IPS-11a (cell line): ENCODE data around the gene RSU1.

Source experiments
- H3K4me3 ChIP-seq: one replicate; pipeline ENCODE4 v1.5.1; 2013; ENCODE audit warnings: low read depth, low read length, control low read depth

Gene RSU1

DNA sequence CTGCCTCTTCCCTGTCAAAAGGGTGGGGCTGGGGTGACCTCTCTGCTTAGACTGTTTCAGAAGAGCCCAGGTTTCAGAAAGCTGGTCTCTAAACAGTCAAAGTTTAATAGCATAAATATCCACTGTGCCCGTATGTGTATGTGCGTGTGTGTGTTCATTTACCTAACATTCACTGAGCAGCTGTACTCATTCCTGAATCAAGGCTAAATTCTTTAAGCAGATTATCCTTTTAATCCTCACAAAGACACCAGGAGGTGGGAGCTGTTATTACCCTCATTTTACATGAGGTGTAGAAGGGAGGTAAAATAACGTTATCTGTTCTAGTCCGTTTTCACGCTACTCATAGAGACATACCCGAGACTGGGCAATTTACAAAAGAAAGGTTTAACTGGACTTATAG, 72.2 kb downstream of the RSU1 start:
- no peak overlapping the region for H3K4me3 ChIP-seq

DNA sequence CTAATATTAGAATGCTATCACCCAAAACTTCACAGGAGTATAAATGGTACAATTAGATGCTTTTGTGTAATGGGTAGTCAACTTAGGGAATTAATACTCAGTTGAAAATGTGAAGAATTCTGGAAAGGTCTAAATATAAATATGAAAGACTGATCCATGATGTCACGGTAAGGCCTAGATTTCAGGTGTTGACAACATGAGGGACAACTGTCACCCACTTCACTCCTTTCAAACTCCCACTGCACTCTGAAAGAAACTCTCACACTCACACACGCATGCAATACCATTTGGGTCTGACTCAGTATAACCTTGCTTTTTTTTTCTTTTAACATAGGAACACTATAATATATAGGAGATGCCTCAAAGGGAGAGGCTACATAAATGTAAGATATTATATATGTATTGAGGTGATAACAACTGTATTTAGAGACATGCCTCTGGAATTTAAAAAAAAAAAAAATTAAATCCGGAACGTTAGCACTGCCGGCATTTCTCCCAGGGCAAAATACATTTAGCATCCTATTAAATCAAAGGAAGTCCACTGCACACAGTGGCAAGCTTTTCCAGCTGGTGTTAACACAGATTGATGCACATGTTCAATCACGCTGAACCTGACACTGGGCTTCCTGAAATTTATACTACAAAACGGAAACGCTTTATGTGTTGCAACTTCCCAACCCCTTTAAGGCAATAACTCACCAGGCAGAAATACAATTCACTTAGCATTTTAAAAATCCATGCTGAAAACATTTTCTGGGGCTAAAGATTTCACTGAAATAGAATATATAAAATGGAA, 74.9 kb downstream of the RSU1 start:
- H3K4me3 ChIP-seq, result no peak overlapping the region

DNA sequence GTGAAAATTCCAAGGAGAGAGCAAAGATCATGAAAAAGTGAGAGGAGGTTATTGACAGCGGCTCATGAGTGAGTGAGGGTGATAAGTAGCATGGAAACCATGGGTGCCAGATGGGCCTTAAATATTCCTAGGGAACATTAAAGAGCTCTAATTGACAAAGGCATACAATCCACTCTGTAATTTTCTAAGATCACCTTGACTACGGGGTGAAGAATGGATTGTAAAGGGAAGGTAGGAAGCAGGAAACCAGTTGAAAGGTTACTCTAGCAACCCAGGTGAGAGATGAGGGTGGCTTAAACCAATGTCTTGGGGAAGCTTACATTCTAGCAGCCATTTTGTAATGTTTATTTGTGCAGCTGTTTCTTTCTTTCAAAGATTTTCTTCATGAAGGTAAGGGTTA, 75.7 kb downstream of the RSU1 start:
- no peak overlapping the region for H3K4me3 ChIP-seq

DNA sequence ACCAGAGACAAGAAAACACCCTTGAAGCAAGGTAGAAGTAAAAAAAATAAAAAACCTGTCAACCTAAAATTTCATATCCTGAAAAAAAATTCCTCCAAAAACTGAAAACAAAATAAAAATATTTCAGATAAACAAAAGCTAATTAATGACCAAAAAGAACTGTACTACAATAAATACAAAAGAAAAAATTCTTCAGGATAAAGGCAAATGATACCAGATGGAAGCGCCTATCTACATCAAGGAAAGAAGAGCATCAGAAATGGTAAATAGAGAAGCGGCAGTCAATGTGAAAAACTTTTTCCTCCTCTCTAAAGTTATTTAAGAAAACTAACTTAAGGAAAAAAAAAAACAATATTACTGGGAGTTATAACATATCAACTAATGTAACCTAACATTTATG, 79.8 kb downstream of the RSU1 start:
- no peak overlapping the region for H3K4me3 ChIP-seq

DNA sequence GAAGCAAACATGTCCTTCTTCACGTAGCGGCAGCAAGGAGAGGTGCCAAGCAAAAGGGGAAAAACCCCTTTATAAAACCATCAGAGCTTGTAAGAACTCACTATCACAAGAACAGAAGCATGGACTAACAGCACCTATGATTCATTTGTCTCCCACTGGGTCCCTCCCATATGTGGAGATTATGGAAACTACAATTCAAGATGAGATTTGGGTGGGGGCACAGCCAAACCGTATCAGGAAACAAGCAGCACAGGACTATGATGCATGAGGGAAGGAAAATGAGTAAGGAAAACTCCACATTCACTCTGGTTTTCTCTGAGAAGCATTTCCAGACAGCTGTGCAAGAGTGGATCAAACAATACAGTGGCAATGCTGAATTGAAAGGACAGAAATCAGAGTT, 81.6 kb downstream of the RSU1 start:
- H3K4me3 ChIP-seq, result no peak overlapping the region

DNA sequence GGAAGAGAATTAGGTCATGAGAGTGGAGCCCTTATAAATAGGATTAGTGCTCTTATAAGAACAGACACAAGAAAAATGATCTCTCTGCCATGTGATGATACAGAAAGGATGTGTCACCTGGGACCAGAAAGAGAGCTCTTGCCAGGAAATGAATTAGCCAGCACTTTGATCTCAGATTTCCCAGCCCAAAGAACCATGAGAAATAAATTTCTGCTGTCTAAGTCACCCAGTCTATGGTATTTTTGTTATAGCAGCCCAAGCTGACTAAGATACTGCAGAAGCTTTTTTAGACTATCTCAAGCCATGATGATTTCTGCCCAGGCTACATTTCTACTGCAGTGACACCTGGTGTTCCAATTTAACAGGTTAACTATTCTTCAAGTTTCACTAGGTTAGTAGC, 84.8 kb downstream of the RSU1 start:
- H3K4me3 ChIP-seq, result no peak overlapping the region

DNA sequence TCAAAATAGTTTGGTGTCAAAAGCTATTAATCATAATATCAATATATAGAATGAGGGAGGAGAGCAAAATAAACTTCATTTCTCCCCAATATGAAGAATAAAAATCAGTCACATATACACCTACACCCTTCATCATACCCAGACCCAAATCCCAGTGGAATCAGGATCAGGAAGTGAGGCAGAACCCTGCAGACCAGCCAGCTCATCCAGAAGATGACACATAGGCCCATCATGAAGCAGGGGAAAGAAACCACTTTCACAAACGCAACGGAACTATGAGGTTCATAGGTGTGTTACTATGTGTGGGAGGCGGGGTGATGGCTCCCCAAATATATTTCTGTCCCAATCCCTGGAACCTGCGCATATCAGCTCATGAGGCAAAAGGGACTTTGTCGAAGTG, 89.0 kb downstream of the RSU1 start:
- no peak overlapping the region for H3K4me3 ChIP-seq

DNA sequence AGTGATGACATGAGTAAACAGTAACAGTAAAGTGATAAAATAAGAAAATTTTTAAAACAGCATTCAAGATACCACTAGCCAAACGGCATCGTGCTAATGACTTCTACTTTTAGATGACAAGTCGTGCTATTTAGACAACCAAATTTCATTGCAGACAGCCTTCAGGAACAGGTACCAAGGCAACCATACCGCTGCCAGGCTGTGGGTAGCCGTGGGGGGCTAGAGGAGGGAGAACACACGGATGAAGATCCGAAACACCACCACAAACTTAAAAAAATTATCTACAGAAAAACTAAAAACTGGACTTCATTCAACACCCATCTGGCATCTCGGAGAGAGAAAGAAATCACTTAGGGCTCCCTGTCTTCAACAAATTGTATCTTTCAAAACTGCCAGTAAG, 89.6 kb downstream of the RSU1 start:
- no peak overlapping the region for H3K4me3 ChIP-seq

DNA sequence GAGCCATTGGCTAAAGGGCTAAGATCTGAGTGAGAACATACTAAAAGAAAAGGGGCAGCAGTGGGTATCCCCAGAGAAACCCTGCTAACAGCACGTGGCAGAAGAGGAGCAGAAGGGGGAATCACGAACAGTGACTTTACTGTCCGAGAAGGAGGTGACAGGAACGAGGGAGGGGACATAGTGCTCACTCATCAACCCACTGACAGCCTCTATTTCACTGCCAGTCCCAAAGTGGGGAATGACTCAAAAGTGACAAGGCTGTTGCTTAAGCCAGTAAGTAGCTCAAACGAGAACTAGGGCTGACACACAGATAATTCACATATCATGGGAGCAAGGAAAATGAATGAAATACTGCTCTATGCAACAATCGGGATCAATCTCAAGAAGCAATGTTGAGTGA, 92.7 kb downstream of the RSU1 start:
- H3K4me3 ChIP-seq, result no peak overlapping the region

DNA sequence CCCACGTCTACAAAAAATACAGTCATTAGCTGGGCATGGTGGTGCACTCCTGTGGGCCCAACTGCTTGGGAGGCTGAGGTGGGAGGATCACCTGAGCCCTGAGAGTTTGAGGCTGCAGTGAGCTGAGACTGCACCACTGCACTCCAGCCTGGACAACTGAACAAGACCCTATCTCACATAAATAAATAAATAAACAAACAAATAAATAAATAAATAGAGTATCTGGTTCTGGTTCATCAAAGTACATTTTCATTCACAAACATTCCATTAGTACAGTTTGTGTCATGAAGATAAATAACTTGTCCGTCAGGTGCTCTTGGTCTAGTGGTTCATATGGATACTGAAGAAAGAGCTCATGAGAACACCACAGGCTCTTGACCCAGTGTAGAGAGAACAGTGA, 96.4 kb downstream of the RSU1 start:
- no peak overlapping the region for H3K4me3 ChIP-seq

DNA sequence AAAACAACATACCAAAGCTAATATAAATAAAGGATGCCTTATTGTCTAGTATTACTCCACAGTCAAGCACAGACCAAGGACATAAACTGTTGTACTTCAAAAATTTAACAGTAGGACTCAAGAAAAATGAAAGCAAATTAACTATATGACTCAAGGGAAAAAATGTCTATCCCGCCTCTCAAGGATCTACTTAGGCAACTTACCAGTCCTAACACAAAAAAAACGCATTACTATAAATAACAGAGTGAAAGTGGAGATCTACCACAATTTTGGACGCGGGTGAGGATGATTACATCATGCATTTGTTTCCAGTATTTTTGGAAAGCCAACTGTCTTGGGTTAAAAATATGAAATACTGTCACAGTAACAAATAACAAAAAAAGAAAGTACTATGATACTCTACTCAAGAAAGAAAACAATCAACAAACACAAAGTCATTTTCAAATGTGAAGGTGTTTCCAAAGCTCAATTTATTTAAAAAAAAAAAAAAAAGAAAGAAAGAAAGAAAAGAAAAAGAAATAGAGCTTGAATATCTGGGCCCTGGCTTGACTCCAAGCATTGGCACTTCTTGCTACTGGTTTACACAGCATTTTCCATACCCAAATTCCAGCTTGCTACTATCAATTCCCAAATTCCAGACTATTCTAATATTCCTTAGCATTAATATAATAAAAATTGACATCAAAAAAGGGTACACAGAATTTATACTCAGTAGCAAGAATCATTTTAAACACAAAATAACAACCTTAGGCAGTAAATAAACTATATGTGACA, 99.4 kb downstream of the RSU1 start:
- H3K4me3 ChIP-seq, result no peak overlapping the region

DNA sequence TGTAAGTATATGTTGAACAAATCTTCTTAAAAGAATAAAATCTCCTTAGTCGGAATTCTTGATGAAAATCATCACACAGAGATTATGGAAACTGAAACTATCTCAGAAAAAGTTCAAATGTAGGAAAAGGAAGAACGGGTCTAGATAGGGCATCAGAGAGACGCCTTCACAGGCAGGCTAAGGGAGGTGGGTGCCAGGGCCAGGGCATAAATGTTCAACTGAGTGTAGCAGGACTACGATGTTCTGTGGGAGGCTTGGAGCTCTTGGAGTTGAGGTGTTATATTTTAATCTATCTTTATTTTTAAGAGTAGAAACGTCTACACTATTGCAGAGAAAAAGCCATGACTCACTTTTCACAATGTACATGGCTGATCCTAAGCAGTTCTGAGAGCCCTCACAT, 101.2 kb downstream of the RSU1 start:
- no peak overlapping the region for H3K4me3 ChIP-seq

DNA sequence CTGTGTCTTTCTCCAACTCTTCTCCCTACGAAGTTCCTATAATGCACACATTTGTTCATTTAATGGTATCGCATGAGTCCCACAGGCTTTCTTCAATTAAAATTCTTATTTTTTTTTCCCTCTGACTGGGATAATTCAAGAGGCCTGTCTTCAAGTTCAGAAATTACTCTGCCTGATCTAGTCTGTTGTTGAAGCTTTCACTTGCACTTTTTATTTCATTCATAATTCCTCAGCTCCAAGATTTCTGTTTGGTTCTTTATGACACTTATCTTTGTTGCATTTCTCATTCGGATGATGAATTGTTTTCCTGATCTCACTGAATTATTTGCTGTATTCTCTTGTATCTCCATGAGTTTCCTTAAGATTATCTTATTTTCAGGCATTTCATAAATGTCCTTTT, 103.9 kb downstream of the RSU1 start:
- no peak overlapping the region for H3K4me3 ChIP-seq

DNA sequence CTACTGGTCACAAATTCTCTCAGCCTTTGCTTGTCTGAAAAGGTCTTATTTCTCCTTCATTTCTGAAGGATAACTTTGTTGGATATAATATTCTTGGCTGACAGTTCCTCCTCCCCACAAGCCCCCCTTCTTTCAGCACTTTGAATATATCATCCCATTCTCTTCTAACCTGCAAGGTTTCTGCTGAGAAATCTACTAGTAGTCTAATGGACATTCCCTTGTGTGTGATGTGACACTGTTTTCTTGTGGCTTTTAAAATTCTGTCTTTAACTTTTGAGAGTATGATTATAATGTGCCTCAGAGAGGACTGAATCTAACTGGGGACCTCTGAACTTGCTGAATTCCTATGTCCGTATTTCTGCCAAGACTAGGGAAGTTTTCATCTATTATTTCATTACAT, 104.3 kb downstream of the RSU1 start:
- no peak overlapping the region for H3K4me3 ChIP-seq

DNA sequence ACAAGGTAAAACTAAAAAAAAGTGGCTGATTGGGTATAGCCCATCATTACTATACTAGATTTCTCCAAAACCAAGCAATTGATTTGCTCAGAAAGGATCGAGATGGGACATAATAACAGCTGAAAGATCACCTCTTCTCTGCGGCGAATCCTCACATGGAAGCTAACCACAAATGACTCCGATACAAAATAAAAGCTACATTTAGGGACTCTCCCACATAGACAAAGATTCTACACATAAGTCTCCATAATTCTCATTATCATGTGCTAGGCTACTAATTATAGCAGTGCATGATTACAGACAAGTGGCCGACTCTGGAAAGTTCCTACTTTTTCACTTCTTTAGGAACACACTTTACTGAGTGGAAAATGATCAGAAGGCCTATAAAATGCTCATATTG, 116.9 kb downstream of the RSU1 start:
- no peak overlapping the region for H3K4me3 ChIP-seq

DNA sequence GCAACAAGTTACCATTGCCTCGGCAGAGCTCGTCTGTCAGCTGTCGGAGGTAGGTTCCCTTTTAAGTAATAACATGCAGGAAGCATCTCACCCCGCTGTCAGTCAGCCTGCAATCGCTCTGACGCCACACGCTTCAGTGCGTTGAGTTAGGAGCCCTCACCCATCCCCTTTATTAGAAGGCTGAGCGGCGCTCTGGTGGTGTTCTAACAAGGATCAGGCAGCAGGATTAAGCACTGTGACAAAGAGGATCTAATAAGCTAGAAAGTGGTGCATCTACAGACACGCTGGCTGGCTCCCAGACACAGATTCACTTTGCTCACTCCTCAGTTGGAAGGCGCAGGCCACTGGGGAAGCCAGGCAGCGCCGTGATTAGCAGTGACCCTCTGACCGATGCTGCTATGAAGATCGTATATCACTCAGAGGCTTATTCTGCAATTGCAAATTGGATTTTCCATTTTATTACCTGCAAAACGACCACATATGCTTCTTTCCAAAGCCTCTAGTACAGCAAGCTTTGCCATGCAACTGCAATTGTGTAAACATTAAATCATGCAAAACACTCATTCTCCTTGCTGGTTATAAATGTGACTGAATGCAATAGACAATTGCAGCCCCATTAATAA, 117.7 kb downstream of the RSU1 start:
- no peak overlapping the region for H3K4me3 ChIP-seq

DNA sequence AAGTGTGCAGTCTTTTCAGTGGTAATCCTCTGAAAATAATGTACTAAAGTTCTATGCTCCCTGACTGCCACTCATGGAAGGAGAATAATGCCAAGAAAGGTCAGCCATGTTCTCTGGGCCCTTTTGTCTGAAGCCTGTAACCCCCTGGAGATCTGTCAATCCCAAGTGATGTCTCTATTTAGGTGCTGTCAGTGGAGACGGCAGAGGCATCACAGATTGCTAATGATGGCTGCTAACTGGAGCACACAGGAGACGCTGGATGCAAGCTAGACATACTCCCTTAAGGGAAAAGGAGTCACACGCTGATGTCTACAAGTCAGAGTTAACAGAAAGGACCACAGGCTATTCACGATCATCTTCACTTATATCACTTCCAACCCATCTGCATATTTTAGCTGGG, 118.8 kb downstream of the RSU1 start:
- H3K4me3 ChIP-seq, result no peak overlapping the region

DNA sequence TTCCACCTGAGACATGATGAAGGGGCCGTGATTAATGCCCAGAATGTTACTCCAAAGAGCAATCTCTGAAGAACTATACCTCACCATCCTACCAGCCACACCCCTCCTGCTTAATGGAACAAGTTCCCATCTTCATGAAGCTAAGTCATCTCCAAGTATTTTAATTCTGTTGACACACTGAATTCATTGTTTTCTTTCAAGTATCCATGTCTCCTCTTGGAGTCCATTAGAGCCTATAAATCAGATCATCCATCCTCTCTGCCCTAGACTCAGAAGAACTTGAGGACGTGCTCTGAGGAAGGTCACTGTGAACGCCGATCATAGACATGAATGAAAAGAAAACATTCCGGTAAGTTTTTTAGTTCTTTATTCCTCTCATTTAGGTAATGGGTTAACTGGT, 126.8 kb downstream of the RSU1 start:
- no peak overlapping the region for H3K4me3 ChIP-seq

DNA sequence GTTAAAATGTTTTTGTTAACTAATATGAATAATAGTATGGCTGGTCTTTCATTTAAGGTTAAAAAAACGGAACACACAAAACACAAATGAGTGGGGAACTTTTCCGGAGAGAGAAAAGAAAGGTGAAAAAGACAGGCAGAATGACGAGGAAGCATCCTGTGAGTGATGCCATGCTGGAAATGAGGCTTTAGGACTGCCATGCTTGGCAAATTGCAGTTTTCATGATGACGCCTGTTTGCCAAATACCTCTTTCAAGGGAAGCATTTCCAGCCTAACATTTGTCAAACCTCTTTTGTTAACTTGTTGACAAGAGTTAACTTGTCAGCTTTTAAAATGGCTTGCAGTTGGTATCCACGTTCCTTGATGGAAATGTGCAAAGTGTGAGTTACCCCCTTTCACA, 127.5 kb downstream of the RSU1 start:
- H3K4me3 ChIP-seq, result no peak overlapping the region

DNA sequence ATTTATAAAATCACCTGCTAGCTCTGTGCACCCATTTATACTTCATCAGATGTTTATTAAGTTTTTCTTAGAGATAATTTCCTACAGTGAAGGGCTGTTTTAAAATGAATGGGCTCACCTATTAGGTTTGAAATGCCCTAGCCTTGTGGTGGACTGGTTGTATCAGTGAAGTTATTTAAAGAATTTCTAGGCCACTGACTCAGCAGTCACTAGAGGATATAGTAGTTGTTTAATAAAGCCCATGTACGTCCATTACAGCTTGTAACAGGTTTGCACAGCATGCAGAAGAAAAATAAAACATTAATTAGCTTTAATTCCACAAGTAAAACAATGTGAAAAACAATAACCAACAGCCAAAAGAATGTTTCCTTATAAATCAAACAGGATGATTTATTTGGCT, 128.0 kb downstream of the RSU1 start:
- H3K4me3 ChIP-seq, result no peak overlapping the region

DNA sequence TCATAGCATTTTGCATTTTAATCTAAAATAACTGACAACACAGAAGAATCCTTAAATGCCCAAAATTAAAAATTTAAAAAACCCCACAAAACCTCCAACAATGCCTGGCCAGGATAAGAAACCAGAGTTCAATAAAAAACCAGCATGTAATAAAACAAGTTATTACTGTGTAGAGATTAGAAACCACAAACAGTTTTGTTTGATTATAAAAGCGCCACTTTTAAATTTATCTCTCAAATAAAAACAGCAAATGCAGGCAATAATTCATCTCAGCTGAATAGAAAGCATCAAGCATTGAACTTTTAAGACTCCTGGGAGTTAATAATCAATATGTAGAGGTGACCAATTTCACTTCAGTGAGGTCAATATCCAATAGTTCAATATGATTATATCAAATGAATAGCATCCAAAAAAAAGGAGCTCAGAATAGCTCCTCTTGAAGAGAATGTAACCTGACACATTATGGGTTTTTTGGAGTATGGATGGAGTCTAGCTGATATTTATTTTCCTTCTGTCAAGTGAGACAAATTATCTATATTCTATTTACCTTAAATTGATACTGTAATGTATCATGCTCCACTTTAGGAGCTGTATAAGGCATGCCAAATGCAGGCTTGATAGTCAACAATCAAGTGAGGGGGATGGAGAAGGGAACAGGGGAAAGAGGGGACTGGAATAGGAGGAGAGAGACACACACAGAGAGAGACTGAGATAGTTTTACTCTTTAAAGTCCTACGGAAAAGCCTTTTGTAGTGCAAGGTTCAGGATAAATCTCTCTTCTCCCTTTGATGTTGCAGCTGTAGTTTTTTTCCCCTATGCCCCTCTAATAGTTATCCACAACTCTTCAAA, 130.9 kb downstream of the RSU1 start:
- no peak overlapping the region for H3K4me3 ChIP-seq
